Ovary (tissue), 3 donors: ENCODE measurements around the gene STOM.

Source experiments
- EP300 ChIP-seq: sonication (generic); formaldehyde crosslinking; IDR thresholded peaks from one replicate; pipeline ENCODE4 v1.6.1; 2017; ENCODE audit warnings: antibody characterized with exemption
- TF ChIP-seq, protein P1 (sequence below), 3 donors: fragments of 450-650 bp in 2 of 3; fragments of 200-600 bp in 1 of 3; IDR thresholded peaks; one replicate each; pipeline versions ENCODE4 v1.5.1 to v1.8.0; 2016 to 2022; ENCODE audit warnings: antibody characterized with exemption in 3 of 3, mild to moderate bottlenecking in 1 of 3
- donor health status: DM: no; HTN: no; CAD: no.

DNA sequence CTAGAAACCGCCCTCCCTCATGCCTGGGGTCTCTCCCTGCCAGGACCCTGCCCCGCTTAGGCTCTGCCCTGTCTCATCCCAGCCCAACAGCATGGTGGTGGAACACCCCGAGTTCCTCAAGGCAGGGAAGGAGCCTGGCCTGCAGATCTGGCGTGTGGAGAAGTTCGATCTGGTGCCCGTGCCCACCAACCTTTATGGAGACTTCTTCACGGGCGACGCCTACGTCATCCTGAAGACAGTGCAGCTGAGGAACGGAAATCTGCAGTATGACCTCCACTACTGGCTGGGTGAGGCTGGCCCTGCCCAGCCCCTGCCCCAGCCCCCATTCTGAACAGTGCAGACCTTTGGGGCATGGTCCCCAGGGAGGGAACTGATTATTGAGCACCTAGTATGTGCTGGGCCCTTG, 68.2 kb downstream of the STOM start:
- TF ChIP-seq EP300 = no peak
- TF ChIP-seq, protein P1, sequence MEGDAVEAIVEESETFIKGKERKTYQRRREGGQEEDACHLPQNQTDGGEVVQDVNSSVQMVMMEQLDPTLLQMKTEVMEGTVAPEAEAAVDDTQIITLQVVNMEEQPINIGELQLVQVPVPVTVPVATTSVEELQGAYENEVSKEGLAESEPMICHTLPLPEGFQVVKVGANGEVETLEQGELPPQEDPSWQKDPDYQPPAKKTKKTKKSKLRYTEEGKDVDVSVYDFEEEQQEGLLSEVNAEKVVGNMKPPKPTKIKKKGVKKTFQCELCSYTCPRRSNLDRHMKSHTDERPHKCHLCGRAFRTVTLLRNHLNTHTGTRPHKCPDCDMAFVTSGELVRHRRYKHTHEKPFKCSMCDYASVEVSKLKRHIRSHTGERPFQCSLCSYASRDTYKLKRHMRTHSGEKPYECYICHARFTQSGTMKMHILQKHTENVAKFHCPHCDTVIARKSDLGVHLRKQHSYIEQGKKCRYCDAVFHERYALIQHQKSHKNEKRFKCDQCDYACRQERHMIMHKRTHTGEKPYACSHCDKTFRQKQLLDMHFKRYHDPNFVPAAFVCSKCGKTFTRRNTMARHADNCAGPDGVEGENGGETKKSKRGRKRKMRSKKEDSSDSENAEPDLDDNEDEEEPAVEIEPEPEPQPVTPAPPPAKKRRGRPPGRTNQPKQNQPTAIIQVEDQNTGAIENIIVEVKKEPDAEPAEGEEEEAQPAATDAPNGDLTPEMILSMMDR (IDR thresholded peaks at IDR 0.05) = no peak
